Lung (tissue), 12 donors: ENCODE data around the gene MCTP2. TPM values are rescaled to one million over a fixed set of nuclear protein-coding genes. Genes with fewer than 3 reads are reported as not detected.

Experiments
- ATAC-seq: fragments of 200-7000 bp; cut with Tn5 transposase; one replicate; pipeline ENCODE4 v1.9.1; 2020; ENCODE audit warnings: moderate number of reproducible peaks; ENCODE audit not compliant: insufficient read depth, low FRiP score
- DNase-seq, 3 donors: peaks; one replicate each; pipeline ENCODE4 v3.0.0-alpha.2; 2013 to 2017
- H3K27ac ChIP-seq, 2 donors: one replicate each; pipeline ENCODE4 v1.5.1; 2013; ENCODE audit warnings: mild to moderate bottlenecking in 2 of 2, moderate library complexity in 2 of 2, control low read depth in 1 of 2, inconsistent platforms in 1 of 2, low read depth in 1 of 2, low read length in 1 of 2
- H3K27me3 ChIP-seq, 3 donors: one replicate each; pipeline ENCODE4 v1.5.1; 2013; ENCODE audit warnings: low read length in 2 of 3; ENCODE audit not compliant: control insufficient read depth in 3 of 3, insufficient read depth in 3 of 3
- H3K36me3 ChIP-seq, 4 donors: one replicate each; pipeline ENCODE4 v1.5.1; 2013; ENCODE audit warnings: low read length in 4 of 4, mild to moderate bottlenecking in 1 of 4, moderate library complexity in 1 of 4; ENCODE audit not compliant: control insufficient read depth in 4 of 4, insufficient read depth in 4 of 4
- H3K4me1 ChIP-seq, 5 donors: one replicate each; pipeline ENCODE4 v1.5.1; 2013; ENCODE audit warnings: low read length in 5 of 5, mild to moderate bottlenecking in 2 of 5, moderate library complexity in 1 of 5; ENCODE audit not compliant: control insufficient read depth in 5 of 5, insufficient read depth in 5 of 5
- H3K4me3 ChIP-seq: one replicate; pipeline ENCODE4 v1.5.1; 2013; ENCODE audit warnings: mild to moderate bottlenecking, control low read depth, moderate library complexity
- H3K9ac ChIP-seq, 2 donors: one replicate each; pipeline ENCODE4 v1.5.1; 2013; ENCODE audit warnings: low read length in 2 of 2, control low read depth in 1 of 2; ENCODE audit not compliant: insufficient read depth in 1 of 2
- H3K9me3 ChIP-seq, 4 donors: one replicate each; pipeline ENCODE4 v1.5.1; 2013; ENCODE audit warnings: low read length in 3 of 4, mild to moderate bottlenecking in 1 of 4, moderate library complexity in 1 of 4; ENCODE audit not compliant: control insufficient read depth in 4 of 4, insufficient read depth in 3 of 4
- CTCF ChIP-seq: IDR thresholded peaks from 2 replicates; pipeline ENCODE4 v1.5.1; 2012; ENCODE audit warnings: mild to moderate bottlenecking; ENCODE audit errors: control extremely low read depth, extremely low read depth
- WGBS, 2 donors: extraction: QIAGEN DNeasy Blood & Tissue Kit; methylation state at CpG; one replicate each; pipeline ENCODE4 v1.1.7; 2013; 5-methylcytosine and 5-hydroxymethylcytosine counted together
- polyA plus RNA-seq, 2 donors: library from polyadenylated mRNA; stranded (reverse); fragments of 200-250 nt; gene quantifications; one replicate each; pipeline ENCODE4 v1.2.1, GENCODE V29; 2013
- total RNA-seq, 2 donors: library from RNA; depleted of rRNA in 1 of 2; stranded (reverse); fragments of >200 nt in 1 of 2; gene quantifications; one replicate each; pipeline ENCODE4 v1.2.1, GENCODE V29; 2014 to 2021
- donor health status: control.
- donor health status: control.
- donor health status: Bipolar disorder and iron deficiency.
- donor health status: healthy.
- donor health status: DM: yes; HTN: yes; CAD: no.

MCTP2 gene
- total and polyA plus RNA-seq, 4 donors: 3.5 to 92.5 (median 30.2) TPM

- peaks cover 0 to 2% (median 0%) of the 10 kb centered on the region in 3 donors for H3K27me3 ChIP-seq
- TF ChIP-seq CTCF: no peak
- no peak for ATAC-seq
- no peaks in the 10 kb centered on the region for H3K36me3 ChIP-seq
- no peak overlapping the region for H3K27ac ChIP-seq
- H3K4me1 ChIP-seq: no peaks in the 10 kb centered on the region
- no peak overlapping the region for H3K9ac ChIP-seq
- WGBS, 2 donors: 55 to 60% methylated on average over 5 of the region's 5 CpGs
- DNase-seq: no peak
- H3K9me3 ChIP-seq: no peaks in the 10 kb centered on the region
- no peak overlapping the region for H3K4me3 ChIP-seq
Observed at GRCh38 chr15:94212291-94212690, 19.1 kb upstream of the MCTP2 start.

GRCh38 chr15:94225616-94226015 lies 5.7 kb upstream of the MCTP2 start:
- TF ChIP-seq CTCF: no peak
- DNase-seq (no peak), ATAC-seq (no peak)
- WGBS, 2 donors: 62 to 73% methylated on average over 2 of the region's 2 CpGs
- peaks cover 0 to 7% (median 0%) of the 10 kb centered on the region in 3 donors for H3K27me3 ChIP-seq
- H3K9ac ChIP-seq: no peak overlapping the region
- H3K27ac ChIP-seq: no peak overlapping the region
- H3K4me3 ChIP-seq: no peak overlapping the region
- no peaks in the 10 kb centered on the region for H3K9me3 ChIP-seq
- no peaks in the 10 kb centered on the region for H3K4me1 ChIP-seq
- H3K36me3 ChIP-seq: no peaks in the 10 kb centered on the region

GRCh38 chr15:94228611-94229010 lies 2.8 kb upstream of the MCTP2 start:
- WGBS, 2 donors: 54 to 57% methylated on average over 2 of the region's 2 CpGs
- no peak for DNase-seq
- H3K27me3 ChIP-seq: peaks cover 0 to 15% (median 0%) of the 10 kb centered on the region in 3 donors
- no peaks in the 10 kb centered on the region for H3K9me3 ChIP-seq
- H3K36me3 ChIP-seq: no peaks in the 10 kb centered on the region
- H3K4me3 ChIP-seq: no peak overlapping the region
- no peak for ATAC-seq
- peaks cover 0 to 1% (median 0%) of the 10 kb centered on the region in 5 donors for H3K4me1 ChIP-seq
- H3K27ac ChIP-seq: no peak overlapping the region
- no peak for TF ChIP-seq CTCF
- no peak overlapping the region for H3K9ac ChIP-seq

GRCh38 chr15:94229591-94230369 lies 1.6 kb upstream of the MCTP2 start:
- Histone ChIP-seq H3K27me3 (peaks cover 0 to 15% (median 0%) of the 10 kb centered on the region in 3 donors), H3K4me1 (peaks cover 0 to 4% (median 2%) of the 10 kb centered on the region in 5 donors), H3K36me3 (no peaks in the 10 kb centered on the region), H3K27ac (no peak overlapping the region), H3K4me3 (no peak overlapping the region), H3K9ac (no peak overlapping the region), H3K9me3 (no peaks in the 10 kb centered on the region)
- DNase-seq (no peak), ATAC-seq (no peak)
- no peak for TF ChIP-seq CTCF
- 37 to 64% methylated on average over 10 of the region's 10 CpGs for WGBS, 2 donors
